ENCODE data around the gene COL4A6. TPM values are rescaled to one million over a fixed set of nuclear protein-coding genes. Genes with fewer than 3 reads are reported as not detected.

Gene COL4A6
- total and polyA plus RNA-seq, 2 of the 4 experiments (the other 2 are of a cell fraction), result 0.36 to 0.74 TPM

- Histone ChIP-seq H4K20me1 (ENCODE audit: insufficient read depth, low read length) (no peaks in the 10 kb centered on the region), H3K4me3 (ENCODE audit: insufficient read depth, low read depth, low read length) (no peak overlapping the region), H2AFZ (replicated peaks; ENCODE audit: low read length, poor library complexity) (no peak overlapping the region), H4K8ac (ENCODE audit: low read depth in 2 of 2, low read length in 2 of 2) (no peak overlapping the region), H3K14ac (replicated peaks; ENCODE audit: low read depth, low read length) (no peak overlapping the region), H3K27me3 (ENCODE audit: control insufficient read depth, insufficient read depth, low read length) (peaks cover 14% of the 10 kb centered on the region), H4K91ac (ENCODE audit: insufficient read depth, low read depth, low read length) (no peak overlapping the region), H4K5ac (ENCODE audit: low read depth, low read length) (no peak overlapping the region), H3K23ac (ENCODE audit: low read depth, low read length) (no peak overlapping the region), H3K4me1 (ENCODE audit: control insufficient read depth, insufficient read depth, low read length) (no peaks in the 10 kb centered on the region), H3K56ac (ENCODE audit: extremely low read depth, insufficient read depth, low read length) (no peak overlapping the region), H3K36me3 (ENCODE audit: control insufficient read depth, insufficient read depth, low read length) (no peaks in the 10 kb centered on the region), H2BK120ac (ENCODE audit: low read depth, low read length) (no peak overlapping the region), H3K27ac (ENCODE audit: insufficient read depth, low read length) (no peak overlapping the region), H2BK5ac (ENCODE audit: low read depth, low read length, poor library complexity, severe bottlenecking) (no peak overlapping the region), H2AK9ac (replicated peaks; ENCODE audit: low read depth, low read length, poor library complexity) (no peak overlapping the region), H3K79me1 (ENCODE audit: low read depth in 1 of 2, low read length in 2 of 2) (no peaks in the 10 kb centered on the region), H2BK20ac (ENCODE audit: low read depth, low read length) (no peak overlapping the region; the same call in 1 of the 2 replicates), H2AK5ac (ENCODE audit: low read depth, low read length) (no peak overlapping the region), H3K9me1 (ENCODE audit: insufficient read depth, low read length) (no peaks in the 10 kb centered on the region), H3K4me2 (ENCODE audit: low read depth, low read length) (no peak overlapping the region), H2BK15ac (ENCODE audit: low read depth, low read length) (no peak overlapping the region), H3K4ac (ENCODE audit: low read depth, low read length) (no peak overlapping the region), H3K9ac (ENCODE audit: low read depth, low read length) (no peak overlapping the region), H3K18ac (ENCODE audit: low read depth, low read length) (no peak overlapping the region), H3K9me3 (ENCODE audit: control insufficient read depth, insufficient read depth, low read length) (no peaks in the 10 kb centered on the region)
- POLR2A ChIA-PET (ENCODE audit: unreplicated experiment), result no interaction called here
- no peak for DNase-seq
- intact Hi-C loops (cut with micrococcal nuclease) (no loop called here), dilution Hi-C loops (cut with HindIII; ENCODE audit: low sequenced_read_pairs, unreplicated experiment) (no loop called here), in situ Hi-C loops (cut with MboI; ENCODE audit: low sequenced_read_pairs) (no loop called here)
- CTCF ChIA-PET, result no interaction called here
- no TSS peak for BruUV-seq (replicated peaks)
- TF ChIP-seq RAD21 (IDR thresholded peaks at IDR 0.05; ENCODE audit: low read length) (no peak), POLR2A (IDR thresholded peaks at IDR 0.05; ENCODE audit: low read depth, low read length) (no peak)
- WGBS, 2 experiments (ENCODE audit: extremely low coverage in 2 of 2, insufficient read length in 1 of 2), result no CpG with 5 or more reads among the region's 1 CpG
- ATAC-seq (ENCODE audit: low read depth), result no peak
Observed at GRCh38 chrX:108230574-108230973, 207.6 kb downstream of the COL4A6 start.
